Esophagus muscularis mucosa (tissue), 4 donors: Measurements from ENCODE around the gene PLEKHA6. TPM values are rescaled to one million over a fixed set of nuclear protein-coding genes. Genes with fewer than 3 reads are reported as not detected.

ENCODE experiments used
- DNase-seq: peaks from one replicate; pipeline ENCODE4 v3.0.0-alpha.2; 2017; ENCODE audit errors: extremely low spot score
- H3K27ac ChIP-seq, 4 donors: fragments of 200-600 bp; sonication (generic); replicated peaks in 1 of 4; 1 replicate in 3 of 4; 2 replicates in 1 of 4; pipeline ENCODE4 v1.5.1; 2016 to 2019; ENCODE audit warnings: mild to moderate bottlenecking in 1 of 4
- H3K27me3 ChIP-seq, 4 donors: fragments of 200-600 bp; sonication (generic); one replicate each; pipeline versions ENCODE4 v1.5.1 to v1.6.0; 2016 to 2019
- H3K36me3 ChIP-seq, 4 donors: fragments of 200-600 bp; sonication (generic); one replicate each; pipeline ENCODE4 v1.5.1; 2016 to 2019
- H3K4me1 ChIP-seq, 4 donors: fragments of 200-600 bp; sonication (generic); one replicate each; pipeline ENCODE4 v1.5.1; 2016 to 2019
- H3K4me3 ChIP-seq, 4 donors: fragments of 200-600 bp; sonication (generic); 1 replicate in 2 of 4; 2 replicates in 2 of 4; pipeline ENCODE4 v1.5.1; 2016 to 2019; ENCODE audit warnings: mild to moderate bottlenecking in 4 of 4, moderate library complexity in 1 of 4
- H3K9me3 ChIP-seq, 4 donors: fragments of 200-600 bp; sonication (generic); 1 replicate in 3 of 4; 2 replicates in 1 of 4; pipeline ENCODE4 v1.5.1; 2016 to 2019
- CTCF ChIP-seq, 3 experiments: fragments of 200-600 bp in 2 of 3; fragments of 450-650 bp in 1 of 3; sonication (generic) in 2 of 3; IDR thresholded peaks; one replicate each; pipeline ENCODE4 v1.5.1; 2017 to 2019; ENCODE audit warnings: antibody characterized with exemption in 3 of 3, mild to moderate bottlenecking in 2 of 3, moderate library complexity in 1 of 3
- EP300 ChIP-seq: sonication (generic); formaldehyde crosslinking; IDR thresholded peaks from one replicate; pipeline ENCODE4 v1.6.1; 2017; ENCODE audit warnings: antibody characterized with exemption
- POLR2A ChIP-seq: fragments of 450-650 bp; IDR thresholded peaks from one replicate; pipeline ENCODE4 v1.6.1; 2017; ENCODE audit warnings: antibody characterized with exemption, moderate library complexity, mild to moderate bottlenecking, low read depth
- POLR2AphosphoS5 ChIP-seq, 2 donors: sonication (generic); formaldehyde crosslinking; IDR thresholded peaks; one replicate each; pipeline ENCODE4 v1.6.1; 2017; ENCODE audit warnings: antibody characterized with exemption in 2 of 2
- WGBS: methylation state at CpG from one replicate; pipeline ENCODE4 v1.1.5; 2018; 5-methylcytosine and 5-hydroxymethylcytosine counted together
- intact Hi-C: fragments of 100-400 bp; cut with DNase I; formaldehyde crosslinking; loops from one replicate; pipeline ENCODE4 v1.15.1; 2023
- total RNA-seq, 4 donors: library from RNA; depleted of rRNA; stranded (reverse); fragments of >200 nt; gene quantifications; one replicate each; pipeline versions ENCODE4 v1.1.0 to v1.2.1, GENCODE V29; 2016

Gene PLEKHA6
- total RNA-seq, 4 donors from 2014 or later, result 11.9 to 22.4 (median 15.9) TPM

- WGBS, result 84% methylated on average over 6 of the region's 6 CpGs
- H3K4me1 ChIP-seq, result peaks cover 0 to 12% (median 3%) of the 10 kb centered on the region in 4 donors
- H3K27me3 ChIP-seq, result peaks cover 0 to 31% (median 0%) of the 10 kb centered on the region in 4 donors
- peaks cover 0 to 44% (median 2%) of the 10 kb centered on the region in 4 donors for H3K36me3 ChIP-seq
- intact Hi-C loops, result no loop called here
- DNase-seq, result no peak
- H3K27ac ChIP-seq, result no peak overlapping the region
- TF ChIP-seq EP300, result no peak
- no peak for TF ChIP-seq CTCF (IDR thresholded peaks at IDR 0.05)
- no peak for TF ChIP-seq POLR2A
- TF ChIP-seq POLR2AphosphoS5 (IDR thresholded peaks at IDR 0.05), result no peak
- no peaks in the 10 kb centered on the region for H3K9me3 ChIP-seq
- no peak overlapping the region for H3K4me3 ChIP-seq
These were observed 87.8 kb downstream of the PLEKHA6 start for GRCh38 chr1:204271970-204272369.

- no peak for TF ChIP-seq POLR2A
- TF ChIP-seq CTCF (IDR thresholded peaks at IDR 0.05), result no peak
- no peak for TF ChIP-seq EP300
- no peak for TF ChIP-seq POLR2AphosphoS5 (IDR thresholded peaks at IDR 0.05)
- Histone ChIP-seq H3K4me1 (peaks cover 16 to 32% (median 27%) of the 10 kb centered on the region in 4 donors), H3K4me3 (no peak overlapping the region), H3K9me3 (no peaks in the 10 kb centered on the region), H3K27me3 (peaks cover 0 to 11% (median 0%) of the 10 kb centered on the region in 4 donors), H3K36me3 (peaks cover 0 to 45% (median 2%) of the 10 kb centered on the region in 4 donors), H3K27ac (no peak overlapping the region)
- intact Hi-C loops, result no loop called here
- WGBS, result 97% methylated on average over 9 of the region's 9 CpGs
- DNase-seq, result no peak
These were observed 91.6 kb downstream of the PLEKHA6 start for GRCh38 chr1:204268101-204268500.

- 64% methylated on average over 8 of the region's 9 CpGs for WGBS
- peaks cover 0 to 41% (median 2%) of the 10 kb centered on the region in 4 donors for H3K36me3 ChIP-seq
- no peak for DNase-seq
- no peaks in the 10 kb centered on the region for H3K9me3 ChIP-seq
- H3K4me1 ChIP-seq, result peaks cover 21 to 40% (median 28%) of the 10 kb centered on the region in 4 donors
- peaks cover 0 to 8% (median 0%) of the 10 kb centered on the region in 4 donors for H3K27me3 ChIP-seq
- H3K4me3 ChIP-seq, result no peak overlapping the region
- no peak overlapping the region for H3K27ac ChIP-seq
- intact Hi-C loops, result no loop called here
- TF ChIP-seq POLR2AphosphoS5 (IDR thresholded peaks at IDR 0.05) (no peak), EP300 (no peak), CTCF (IDR thresholded peaks at IDR 0.05) (no peak), POLR2A (no peak)
These were observed 92.5 kb downstream of the PLEKHA6 start for GRCh38 chr1:204267191-204267601.

- H3K9me3 ChIP-seq, result no peaks in the 10 kb centered on the region
- no peak overlapping the region for H3K4me3 ChIP-seq
- no peak for TF ChIP-seq EP300
- no peak for TF ChIP-seq POLR2AphosphoS5 (IDR thresholded peaks at IDR 0.05)
- no peak for TF ChIP-seq CTCF (IDR thresholded peaks at IDR 0.05)
- no peak for TF ChIP-seq POLR2A
- DNase-seq, result no peak
- WGBS, result 93% methylated on average over 5 of the region's 5 CpGs
- intact Hi-C loops, result no loop called here
- H3K36me3 ChIP-seq, result peaks cover 0 to 46% (median 2%) of the 10 kb centered on the region in 4 donors
- no peak overlapping the region for H3K27ac ChIP-seq
- peaks cover 0 to 8% (median 0%) of the 10 kb centered on the region in 4 donors for H3K27me3 ChIP-seq
- peaks cover 21 to 40% (median 28%) of the 10 kb centered on the region in 4 donors for H3K4me1 ChIP-seq
These were observed 93.2 kb downstream of the PLEKHA6 start for GRCh38 chr1:204266504-204267034.

GRCh38 chr1:204265665-204266064 lies 94.1 kb downstream of the PLEKHA6 start:
- no peak for TF ChIP-seq POLR2A
- no peak for TF ChIP-seq EP300
- TF ChIP-seq CTCF (IDR thresholded peaks at IDR 0.05), result no peak
- TF ChIP-seq POLR2AphosphoS5 (IDR thresholded peaks at IDR 0.05), result no peak
- intact Hi-C loops, result no loop called here
- H3K4me3 ChIP-seq, result no peak overlapping the region

More at GRCh38 chr1:204265665-204266064, 94.1 kb downstream of the PLEKHA6 start:
- no peak for DNase-seq
- peaks cover 0 to 8% (median 0%) of the 10 kb centered on the region in 4 donors for H3K27me3 ChIP-seq
- peaks cover 0 to 46% (median 2%) of the 10 kb centered on the region in 4 donors for H3K36me3 ChIP-seq
- H3K9me3 ChIP-seq, result no peaks in the 10 kb centered on the region
- 20% methylated on average over 1 of the region's 2 CpGs for WGBS
- H3K4me1 ChIP-seq, result peaks cover 21 to 40% (median 28%) of the 10 kb centered on the region in 4 donors
- H3K27ac ChIP-seq, result no peak overlapping the region
